GM12875 (cell line): ENCODE measurements around the gene HOXC4.
"Not testable (repeated sequence)": the region's sequence is repeated elsewhere in the genome, so short reads cannot be mapped to it uniquely, and the experiment has no call there.

Experiments used
- H3K4me3 ChIP-seq: one replicate; pipeline ENCODE4 v1.5.1; 2011; ENCODE audit warnings: low read depth, low read length, control low read depth
- TF ChIP-seq, protein P1 (sequence below): IDR thresholded peaks from 2 replicates; pipeline ENCODE4 v1.5.1; 2011; ENCODE audit warnings: low read depth, mild to moderate bottlenecking, control low read depth, inconsistent platforms, low read length, moderate library complexity, borderline replicate concordance; ENCODE audit not compliant: insufficient read depth

The HOXC4 gene

DNA sequence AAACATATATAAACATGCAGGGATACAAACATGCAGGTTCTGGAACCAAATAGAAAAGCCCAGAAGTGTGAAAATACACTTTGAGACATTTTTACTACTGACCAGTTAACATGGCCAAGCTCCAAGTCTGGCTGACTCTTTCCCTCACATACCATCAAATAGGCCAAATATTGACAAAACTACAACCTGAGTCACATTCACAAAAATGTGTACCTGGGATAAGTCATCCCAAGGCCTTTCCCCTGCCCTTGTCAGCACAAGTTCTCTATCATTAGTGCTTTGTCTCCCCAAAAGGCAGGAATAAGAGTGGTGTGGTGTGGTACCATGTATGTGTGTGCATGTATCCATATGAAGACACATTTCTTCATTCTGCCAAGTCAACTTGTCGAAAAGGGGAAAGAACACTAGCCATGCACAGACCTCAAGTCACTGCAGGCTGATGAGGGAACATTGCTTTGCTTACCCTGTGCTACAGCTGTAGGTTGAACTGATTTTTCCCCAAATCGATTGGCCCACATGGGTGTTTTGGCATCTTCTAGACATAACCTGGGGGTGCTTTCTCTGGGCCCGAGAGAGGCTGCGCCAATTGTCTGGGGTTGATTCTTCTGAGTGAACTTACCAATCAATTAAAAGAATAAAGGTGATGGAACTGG, 14.9 kb downstream of the HOXC4 start:
- TF ChIP-seq, protein P1, sequence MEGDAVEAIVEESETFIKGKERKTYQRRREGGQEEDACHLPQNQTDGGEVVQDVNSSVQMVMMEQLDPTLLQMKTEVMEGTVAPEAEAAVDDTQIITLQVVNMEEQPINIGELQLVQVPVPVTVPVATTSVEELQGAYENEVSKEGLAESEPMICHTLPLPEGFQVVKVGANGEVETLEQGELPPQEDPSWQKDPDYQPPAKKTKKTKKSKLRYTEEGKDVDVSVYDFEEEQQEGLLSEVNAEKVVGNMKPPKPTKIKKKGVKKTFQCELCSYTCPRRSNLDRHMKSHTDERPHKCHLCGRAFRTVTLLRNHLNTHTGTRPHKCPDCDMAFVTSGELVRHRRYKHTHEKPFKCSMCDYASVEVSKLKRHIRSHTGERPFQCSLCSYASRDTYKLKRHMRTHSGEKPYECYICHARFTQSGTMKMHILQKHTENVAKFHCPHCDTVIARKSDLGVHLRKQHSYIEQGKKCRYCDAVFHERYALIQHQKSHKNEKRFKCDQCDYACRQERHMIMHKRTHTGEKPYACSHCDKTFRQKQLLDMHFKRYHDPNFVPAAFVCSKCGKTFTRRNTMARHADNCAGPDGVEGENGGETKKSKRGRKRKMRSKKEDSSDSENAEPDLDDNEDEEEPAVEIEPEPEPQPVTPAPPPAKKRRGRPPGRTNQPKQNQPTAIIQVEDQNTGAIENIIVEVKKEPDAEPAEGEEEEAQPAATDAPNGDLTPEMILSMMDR, result no peak
- H3K4me3 ChIP-seq, result no peak overlapping the region

DNA sequence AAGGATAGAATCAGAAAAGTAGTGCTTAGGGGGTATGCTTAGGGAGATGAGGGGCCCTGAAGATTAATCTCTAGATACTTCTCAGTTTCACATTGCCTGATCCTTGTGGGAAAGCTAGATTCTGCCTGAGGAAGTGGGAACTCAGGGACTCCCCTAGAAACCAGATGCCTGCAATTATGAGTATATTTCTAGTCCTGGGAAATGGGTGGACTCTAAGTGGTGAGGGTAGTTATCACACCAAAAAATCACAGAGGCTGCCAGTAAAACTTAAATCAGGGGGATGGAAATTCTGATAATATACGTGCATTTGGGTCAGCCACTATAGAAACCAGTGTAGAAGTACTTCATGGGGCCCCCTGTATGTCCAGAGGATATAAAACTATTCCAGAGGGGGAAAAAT, 18.3 kb downstream of the HOXC4 start:
- TF ChIP-seq, protein P1, result no peak
- H3K4me3 ChIP-seq, result no peak overlapping the region

DNA sequence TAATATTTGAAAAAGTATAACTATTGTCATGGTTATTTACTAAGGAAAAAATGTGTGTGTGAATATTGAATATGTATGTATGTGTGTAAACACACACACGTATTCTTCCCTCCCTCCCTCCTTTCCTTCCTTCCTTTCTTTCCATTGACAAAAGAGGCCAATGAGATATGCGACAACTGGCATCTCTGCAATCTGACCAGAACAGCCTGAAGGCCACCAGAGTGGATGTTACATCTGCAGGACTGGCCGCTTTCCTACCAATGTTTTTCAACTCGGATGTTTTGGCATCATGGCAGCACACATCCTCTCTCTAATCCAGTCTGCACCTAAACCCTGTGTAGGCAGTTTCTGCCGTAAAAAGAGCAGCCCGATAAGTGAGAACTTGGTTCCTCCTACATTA, 20.7 kb downstream of the HOXC4 start:
- no peak overlapping the region for H3K4me3 ChIP-seq

DNA sequence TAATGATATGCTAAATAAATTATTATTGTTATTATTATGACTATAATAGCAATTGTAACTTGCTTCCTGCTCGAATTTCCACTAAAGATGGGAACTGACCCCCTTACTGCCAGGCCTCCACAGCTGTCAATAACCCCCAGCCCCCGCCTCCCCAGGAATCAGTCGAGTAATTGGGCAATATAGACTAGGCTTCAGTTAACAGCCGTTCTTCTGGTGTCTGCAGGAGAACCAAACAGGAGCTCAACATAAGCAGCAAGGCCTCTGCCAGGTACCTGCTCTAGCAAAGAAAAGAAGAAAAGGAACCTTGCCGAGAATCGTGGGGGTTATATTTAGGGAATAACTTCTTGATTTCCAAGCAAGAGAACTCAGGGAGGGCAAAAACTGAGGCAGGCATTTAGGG, 21.8 kb downstream of the HOXC4 start:
- H3K4me3 ChIP-seq, result no peak overlapping the region
- TF ChIP-seq, protein P1, result no peak

More for the DNA sequence above, 20.7 kb downstream of the HOXC4 start:
- TF ChIP-seq, protein P1, result no peak

DNA sequence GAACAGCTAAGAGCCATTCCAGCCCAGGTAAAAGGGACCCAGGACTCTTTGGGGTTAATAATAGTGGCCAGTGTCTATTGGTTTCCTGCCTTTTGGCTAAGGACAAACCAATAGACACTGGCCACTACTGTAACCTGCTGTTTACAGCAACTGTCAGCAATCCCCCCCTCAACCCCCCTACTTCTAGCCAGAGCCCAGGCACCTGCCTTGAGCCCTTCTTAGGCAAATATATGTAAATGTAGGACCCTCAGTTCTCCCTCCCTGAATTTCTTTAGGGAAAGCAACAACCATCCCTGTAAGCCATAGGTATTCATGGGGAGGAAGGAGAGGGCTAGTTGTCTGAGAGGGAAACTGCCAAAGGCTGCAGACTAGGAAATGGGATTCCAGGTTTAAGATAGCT, 22.3 kb downstream of the HOXC4 start:
- TF ChIP-seq, protein P1, result no peak
- H3K4me3 ChIP-seq, result no peak overlapping the region

DNA sequence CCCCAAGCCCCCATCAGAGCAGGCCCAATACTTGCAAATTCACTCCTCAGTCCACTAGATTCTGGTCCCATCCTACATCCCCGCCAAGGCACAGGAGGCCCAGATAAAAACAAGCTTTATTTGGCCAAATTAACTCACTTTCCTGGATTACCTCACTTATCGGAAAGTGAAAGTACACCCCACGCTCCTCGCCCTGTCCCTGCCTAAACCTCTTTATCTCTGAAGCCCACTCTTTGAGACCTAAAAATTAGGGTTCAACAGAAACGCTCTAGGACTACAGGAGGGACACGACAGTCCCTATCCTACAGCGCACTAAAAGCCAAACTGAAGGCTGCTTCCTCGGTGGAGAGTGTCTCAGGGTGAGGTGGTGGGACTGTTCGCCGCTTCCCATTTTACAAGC, 24.2 kb downstream of the HOXC4 start:
- not testable (repeated sequence) for H3K4me3 ChIP-seq

DNA sequence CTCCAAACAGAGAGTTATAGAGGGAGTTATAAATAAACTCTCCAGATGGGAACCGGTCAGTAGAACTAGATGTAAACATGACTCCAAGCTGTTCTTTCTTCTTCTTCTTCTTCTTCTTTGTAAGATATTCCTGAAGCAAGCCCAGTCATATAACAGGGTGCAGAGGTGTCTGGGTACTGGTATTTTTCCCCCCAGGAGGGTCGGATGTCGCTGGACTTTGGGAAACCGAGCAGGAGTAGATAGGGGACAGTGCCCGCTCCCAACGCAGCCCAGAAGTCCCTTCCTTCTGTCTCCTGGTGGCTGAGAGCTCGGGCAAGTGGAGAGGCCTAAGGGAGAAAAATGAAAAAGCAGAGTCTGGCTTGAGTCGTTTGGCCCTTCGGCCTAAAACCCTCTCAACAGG, 25.5 kb downstream of the HOXC4 start:
- H3K4me3 ChIP-seq, result not testable (repeated sequence)

DNA sequence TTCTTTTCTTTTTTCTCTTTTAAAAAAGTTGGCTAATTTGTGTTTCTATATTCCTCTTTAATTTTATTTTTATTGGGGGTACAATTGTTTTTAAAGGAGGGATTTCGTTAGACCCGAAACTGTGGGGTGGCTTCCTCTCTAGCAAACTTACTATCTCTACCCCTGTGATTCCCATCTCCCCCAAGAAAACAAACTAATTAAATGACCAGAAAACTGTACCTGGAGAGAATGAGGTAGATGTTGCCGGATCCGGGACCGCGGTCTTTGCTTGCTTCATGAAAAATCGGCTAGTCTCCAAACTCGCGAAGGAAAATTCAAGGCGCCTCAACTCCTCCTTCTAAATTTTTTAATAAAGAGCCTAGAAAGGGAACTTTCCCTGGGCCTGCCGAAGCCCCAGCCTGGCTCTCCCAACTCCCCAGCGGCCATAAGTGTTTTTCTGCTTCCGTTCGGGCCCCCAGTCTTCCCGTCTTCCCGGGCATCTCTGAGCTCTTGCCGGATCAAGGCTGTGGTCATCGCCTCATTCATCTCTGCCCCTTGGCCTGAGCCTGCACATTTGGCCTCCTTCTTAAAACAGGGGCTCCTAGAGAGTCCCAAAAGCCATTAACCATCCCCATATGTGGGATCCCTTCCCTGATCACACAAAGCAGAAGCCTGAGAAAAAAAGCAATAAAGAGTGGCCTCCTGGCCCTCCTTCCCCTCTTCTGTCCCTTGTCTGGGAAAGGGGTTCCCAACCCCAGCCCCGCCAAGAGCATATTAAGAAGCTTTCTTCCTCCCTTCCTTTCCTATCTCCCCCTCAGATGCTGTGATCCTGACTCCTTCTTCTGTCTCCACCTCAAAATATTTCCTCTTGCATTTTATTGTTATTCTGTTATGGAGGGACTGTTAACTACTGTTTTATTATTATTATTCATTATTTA, 26.6 kb downstream of the HOXC4 start:
- H3K4me3 ChIP-seq, result not testable (repeated sequence)

DNA sequence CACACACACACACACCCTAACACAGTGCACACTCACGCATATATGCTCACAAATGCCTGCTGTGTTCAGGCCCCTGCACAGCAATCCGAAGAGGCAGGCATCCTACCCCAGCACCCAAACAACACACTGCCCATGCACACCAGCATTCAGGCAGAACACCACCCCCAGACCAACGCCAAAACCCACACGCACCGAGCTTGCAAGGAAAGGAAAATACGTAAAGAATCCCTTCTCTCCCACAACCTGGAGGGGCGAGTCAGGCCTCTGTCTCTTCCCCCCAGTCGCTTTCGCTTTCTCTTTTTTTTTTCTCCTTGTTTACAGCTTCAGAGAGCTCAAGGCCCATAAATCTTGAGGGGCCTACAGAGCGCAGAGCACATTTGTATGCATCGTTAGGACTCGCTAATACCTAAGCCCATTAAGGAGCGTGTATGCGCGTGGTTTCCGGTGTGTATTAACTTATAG, 27.4 kb downstream of the HOXC4 start:
- peak overlapping the region; percentile 26 for H3K4me3 ChIP-seq

DNA sequence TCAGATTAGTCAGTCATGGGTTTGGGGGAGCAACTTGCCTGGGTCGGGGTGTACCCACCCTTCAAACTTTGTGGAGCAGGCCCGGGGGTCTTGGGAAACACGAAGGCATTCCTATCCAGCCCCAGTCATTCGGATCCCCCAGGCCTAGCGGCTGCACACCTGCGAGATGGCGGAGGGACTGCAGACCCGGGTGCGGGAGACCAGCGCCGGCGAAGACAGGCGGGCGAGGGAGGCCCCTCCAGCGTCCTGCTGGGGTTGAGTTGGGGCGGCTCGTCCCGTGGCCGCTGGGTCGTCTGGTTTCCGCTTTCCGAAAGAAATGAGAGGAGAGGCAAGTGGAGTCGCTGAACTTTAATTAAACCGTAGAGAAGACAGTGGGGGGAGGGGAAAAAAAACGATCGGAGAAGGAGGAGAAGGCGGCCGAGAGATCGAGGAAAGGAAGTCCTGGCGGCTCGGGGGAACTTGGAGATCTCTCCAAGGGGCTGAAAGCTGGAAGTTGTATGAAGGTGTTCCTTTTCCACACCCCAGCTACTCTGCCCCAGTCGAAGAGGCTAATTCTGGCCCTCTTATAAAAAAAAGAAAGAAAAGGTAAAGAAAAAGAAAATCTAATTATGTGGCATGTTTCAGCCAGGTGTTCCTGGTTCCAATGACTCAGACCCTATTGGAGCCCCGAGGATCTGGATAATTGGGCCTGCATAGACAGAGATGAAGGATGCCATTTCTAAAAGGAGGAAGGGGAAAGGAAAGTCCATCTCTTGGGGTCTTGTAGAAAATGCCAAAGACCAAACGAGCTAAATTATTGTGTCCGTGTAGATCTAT, 28.2 kb downstream of the HOXC4 start:
- peak overlapping the region; percentile 36 for H3K4me3 ChIP-seq
